Parathyroid adenoma (tissue), 2 donors: ENCODE measurements around the gene NUFIP2.
"Not testable (repeated sequence)": the region's sequence is repeated elsewhere in the genome, so short reads cannot be mapped to it uniquely, and the experiment has no call there.

ENCODE experiments used
- H2AFZ ChIP-seq: fragments of 300-600 bp; sonication (generic); one replicate; pipeline ENCODE4 v1.7.0; 2017; ENCODE audit warnings: antibody characterized with exemption, mild to moderate bottlenecking
- H3K27ac ChIP-seq: fragments of 300-600 bp; sonication (generic); one replicate; pipeline ENCODE4 v1.7.0; 2017
- H3K27me3 ChIP-seq: fragments of 300-600 bp; sonication (generic); one replicate; pipeline ENCODE4 v1.7.0; 2017; ENCODE audit warnings: low read length; ENCODE audit not compliant: control insufficient read depth, insufficient read depth
- H3K36me3 ChIP-seq: fragments of 300-600 bp; sonication (generic); one replicate; pipeline ENCODE4 v1.7.0; 2017; ENCODE audit warnings: low read length; ENCODE audit not compliant: control insufficient read depth, insufficient read depth
- H3K4me1 ChIP-seq: fragments of 300-600 bp; sonication (generic); one replicate; pipeline ENCODE4 v1.7.0; 2017; ENCODE audit warnings: control low read depth
- H3K4me2 ChIP-seq: fragments of 300-600 bp; sonication (generic); one replicate; pipeline ENCODE4 v1.7.0; 2017; ENCODE audit warnings: low read length
- H3K4me3 ChIP-seq: fragments of 300-600 bp; sonication (generic); one replicate; pipeline ENCODE4 v1.7.0; 2017; ENCODE audit warnings: low read depth, low read length
- H3K79me2 ChIP-seq: fragments of 300-600 bp; sonication (generic); one replicate; pipeline ENCODE4 v1.7.0; 2017; ENCODE audit warnings: control low read depth
- H3K9ac ChIP-seq: fragments of 300-600 bp; sonication (generic); one replicate; pipeline ENCODE4 v1.7.0; 2017; ENCODE audit warnings: mild to moderate bottlenecking
- H3K9me3 ChIP-seq: fragments of 300-600 bp; sonication (generic); one replicate; pipeline ENCODE4 v1.7.0; 2017; ENCODE audit warnings: low read length; ENCODE audit not compliant: control insufficient read depth
- TF ChIP-seq, protein P1 (sequence below): fragments of 300-600 bp; sonication (generic); IDR thresholded peaks from one replicate; pipeline ENCODE4 v1.7.0; 2017; ENCODE audit warnings: antibody characterized with exemption, mild to moderate bottlenecking
- donor health status: primary hyperparathyroidism.

The NUFIP2 gene

DNA sequence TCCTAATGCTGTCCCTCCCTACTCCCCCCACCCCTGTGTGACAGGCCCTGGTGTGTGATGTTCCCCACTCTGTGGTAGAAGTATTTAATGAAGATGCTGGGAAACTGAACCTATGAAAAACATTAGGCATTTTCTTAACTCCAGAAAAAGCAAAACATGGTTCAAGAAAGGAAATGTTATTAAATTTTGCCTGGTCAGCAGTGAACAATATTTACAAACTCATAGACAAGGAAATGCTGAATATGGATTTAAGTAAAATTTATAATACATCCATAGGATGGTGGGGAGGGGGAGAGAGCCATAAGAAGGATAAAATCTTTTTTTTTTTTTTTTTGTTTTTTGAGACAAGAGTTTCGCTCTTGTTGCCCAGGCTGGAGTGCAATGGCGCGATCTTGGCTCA is 58.0 kb downstream of the NUFIP2 start:
- Histone ChIP-seq H3K4me3 (no peak overlapping the region), H3K4me2 (no peak overlapping the region), H3K9ac (no peak overlapping the region), H3K27me3 (no peaks in the 10 kb centered on the region), H3K4me1 (no peaks in the 10 kb centered on the region), H3K36me3 (no peaks in the 10 kb centered on the region), H3K27ac (no peak overlapping the region), H3K9me3 (no peaks in the 10 kb centered on the region), H3K79me2 (no peaks in the 10 kb centered on the region), H2AFZ (no peak overlapping the region)
- TF ChIP-seq, protein P1, sequence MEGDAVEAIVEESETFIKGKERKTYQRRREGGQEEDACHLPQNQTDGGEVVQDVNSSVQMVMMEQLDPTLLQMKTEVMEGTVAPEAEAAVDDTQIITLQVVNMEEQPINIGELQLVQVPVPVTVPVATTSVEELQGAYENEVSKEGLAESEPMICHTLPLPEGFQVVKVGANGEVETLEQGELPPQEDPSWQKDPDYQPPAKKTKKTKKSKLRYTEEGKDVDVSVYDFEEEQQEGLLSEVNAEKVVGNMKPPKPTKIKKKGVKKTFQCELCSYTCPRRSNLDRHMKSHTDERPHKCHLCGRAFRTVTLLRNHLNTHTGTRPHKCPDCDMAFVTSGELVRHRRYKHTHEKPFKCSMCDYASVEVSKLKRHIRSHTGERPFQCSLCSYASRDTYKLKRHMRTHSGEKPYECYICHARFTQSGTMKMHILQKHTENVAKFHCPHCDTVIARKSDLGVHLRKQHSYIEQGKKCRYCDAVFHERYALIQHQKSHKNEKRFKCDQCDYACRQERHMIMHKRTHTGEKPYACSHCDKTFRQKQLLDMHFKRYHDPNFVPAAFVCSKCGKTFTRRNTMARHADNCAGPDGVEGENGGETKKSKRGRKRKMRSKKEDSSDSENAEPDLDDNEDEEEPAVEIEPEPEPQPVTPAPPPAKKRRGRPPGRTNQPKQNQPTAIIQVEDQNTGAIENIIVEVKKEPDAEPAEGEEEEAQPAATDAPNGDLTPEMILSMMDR, result no peak

DNA sequence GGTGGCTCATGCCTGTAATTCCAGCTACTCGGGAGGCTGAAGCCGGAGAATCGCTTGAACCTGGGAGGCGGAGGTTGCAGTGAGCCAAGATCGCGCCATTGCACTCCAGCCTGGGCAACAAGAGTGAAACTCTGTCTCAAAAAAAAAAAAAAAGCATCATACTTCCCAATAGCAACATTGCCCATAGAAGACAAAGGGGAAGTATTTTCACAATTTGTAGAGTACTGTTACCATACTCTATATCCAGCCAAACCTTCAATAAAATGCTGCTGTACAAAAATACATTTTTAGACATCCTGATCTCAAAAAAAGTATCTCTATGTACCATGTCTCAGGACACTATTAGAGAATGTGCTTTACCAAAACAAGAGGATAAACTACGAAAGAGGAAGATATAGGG is 59.0 kb downstream of the NUFIP2 start:
- not testable (repeated sequence) for H3K4me2 ChIP-seq

DNA sequence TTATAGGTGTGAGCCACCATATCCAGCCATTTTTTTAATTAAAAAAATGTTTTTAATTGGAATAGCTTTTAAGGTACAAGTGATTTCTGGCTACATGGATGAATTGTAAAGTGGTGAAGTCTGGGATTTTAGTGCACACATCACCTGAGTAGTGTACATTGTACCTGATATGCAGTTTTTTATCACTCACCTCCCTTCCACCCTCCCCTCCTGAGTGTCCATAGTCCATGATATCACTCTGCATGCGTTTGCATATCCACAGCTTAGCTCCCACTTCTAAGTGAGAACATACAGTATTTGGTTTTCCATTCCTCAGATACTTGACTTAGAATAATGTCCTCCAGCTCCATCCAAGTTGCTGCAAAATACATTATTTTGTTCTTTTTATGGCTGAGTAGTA is 60.6 kb downstream of the NUFIP2 start:
- H2AFZ ChIP-seq, result no peak overlapping the region
- TF ChIP-seq, protein P1, result no peak
- H3K36me3 ChIP-seq, result no peaks in the 10 kb centered on the region
- no peaks in the 10 kb centered on the region for H3K4me1 ChIP-seq
- H3K9me3 ChIP-seq, result no peaks in the 10 kb centered on the region
- H3K79me2 ChIP-seq, result no peaks in the 10 kb centered on the region
- H3K4me2 ChIP-seq, result no peak overlapping the region
- no peaks in the 10 kb centered on the region for H3K27me3 ChIP-seq
- H3K27ac ChIP-seq, result no peak overlapping the region
- H3K4me3 ChIP-seq, result no peak overlapping the region
- no peak overlapping the region for H3K9ac ChIP-seq

More for the DNA sequence above, 59.0 kb downstream of the NUFIP2 start:
- H2AFZ ChIP-seq, H3K4me3 ChIP-seq, H3K36me3 ChIP-seq, H3K27ac ChIP-seq, H3K79me2 ChIP-seq, H3K4me1 ChIP-seq, H3K9ac ChIP-seq, H3K9me3 ChIP-seq, H3K27me3 ChIP-seq: not testable (repeated sequence)

DNA sequence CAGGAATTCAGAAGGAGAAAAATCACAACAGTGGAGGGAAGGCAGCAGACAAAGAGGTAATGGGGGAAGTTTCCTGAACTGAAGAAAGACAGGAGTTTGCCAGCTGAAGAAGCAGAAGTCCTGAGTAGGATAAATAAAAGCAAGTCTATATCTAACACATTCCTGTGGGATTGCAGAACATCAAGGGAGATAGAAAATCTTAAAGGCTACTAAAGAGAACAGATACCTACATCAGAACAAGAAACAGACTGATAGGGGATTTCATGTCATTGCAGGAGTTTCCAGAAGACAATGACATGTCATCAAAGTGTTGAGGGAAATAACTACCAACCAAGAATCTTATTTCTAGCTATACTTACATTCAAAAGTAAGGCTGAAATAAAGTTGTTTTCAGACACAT is 68.6 kb downstream of the NUFIP2 start:
- Histone ChIP-seq H3K27ac (no peak overlapping the region), H3K79me2 (no peaks in the 10 kb centered on the region), H3K9me3 (no peaks in the 10 kb centered on the region), H3K9ac (no peak overlapping the region), H3K4me2 (no peak overlapping the region), H3K27me3 (no peaks in the 10 kb centered on the region), H3K4me3 (no peak overlapping the region), H2AFZ (no peak overlapping the region), H3K4me1 (no peaks in the 10 kb centered on the region), H3K36me3 (no peaks in the 10 kb centered on the region)
- TF ChIP-seq, protein P1, result no peak

DNA sequence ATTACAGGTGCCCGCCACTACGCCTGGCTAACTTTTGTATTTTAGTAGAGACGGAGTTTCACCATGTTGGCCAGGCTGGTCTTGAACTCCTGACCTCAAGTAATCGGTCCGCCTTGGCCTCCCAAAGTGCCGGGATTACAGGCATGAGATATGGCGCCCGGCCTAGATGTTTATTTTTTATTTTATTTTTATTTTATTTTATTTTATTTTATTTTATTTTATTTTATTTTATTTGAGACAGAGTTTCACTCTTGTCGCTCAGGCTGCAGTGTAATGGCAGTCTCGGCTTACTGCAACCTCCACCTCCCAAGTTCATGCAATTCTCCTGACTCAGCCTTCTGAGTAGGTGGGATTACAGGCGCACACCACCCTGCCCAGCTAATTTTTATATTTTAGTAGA is 72.6 kb downstream of the NUFIP2 start:
- H3K4me3 ChIP-seq, H3K9ac ChIP-seq: not testable (repeated sequence)

DNA sequence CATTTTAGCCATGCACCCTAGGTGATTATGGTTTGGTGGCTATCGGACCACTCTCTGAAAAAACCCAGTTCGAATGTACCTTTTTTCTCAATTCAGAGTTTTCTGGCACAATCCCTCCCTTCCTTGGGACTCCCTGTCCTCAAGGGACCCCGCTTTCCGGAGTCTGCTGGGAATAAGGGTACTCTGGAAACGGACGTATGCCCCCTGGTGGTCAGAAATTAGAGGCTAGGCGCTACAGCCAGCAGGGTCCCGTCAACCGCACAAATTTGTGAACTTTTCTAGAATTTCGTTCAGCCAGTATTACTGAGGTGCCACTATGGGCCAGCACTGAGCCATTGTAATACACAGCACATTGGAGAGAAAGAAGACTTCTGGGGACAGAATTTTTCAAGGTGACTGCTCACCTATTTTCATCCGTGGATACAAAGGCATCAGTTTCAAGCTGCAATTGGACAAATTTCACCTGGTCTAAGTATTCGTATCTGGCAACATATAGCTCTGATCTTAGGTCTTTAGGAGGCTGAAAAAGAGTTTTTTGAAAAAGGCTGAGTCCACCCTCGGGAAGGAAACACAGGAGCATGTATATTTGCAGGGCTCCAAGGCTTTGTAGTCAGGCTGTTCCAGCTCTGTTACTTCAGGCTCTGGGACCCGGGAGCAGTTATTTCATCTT is 74.4 kb downstream of the NUFIP2 start:
- Histone ChIP-seq H3K27me3 (no peaks in the 10 kb centered on the region), H3K9ac (no peak overlapping the region), H3K4me2 (no peak overlapping the region), H2AFZ (peak overlapping the region; percentile 59), H3K79me2 (no peaks in the 10 kb centered on the region), H3K27ac (no peak overlapping the region), H3K36me3 (no peaks in the 10 kb centered on the region), H3K9me3 (no peaks in the 10 kb centered on the region), H3K4me3 (no peak overlapping the region), H3K4me1 (no peaks in the 10 kb centered on the region)
- TF ChIP-seq, protein P1, result peak; percentile 96

More for the DNA sequence above, 72.6 kb downstream of the NUFIP2 start:
- not testable (repeated sequence) for H3K9me3 ChIP-seq, H3K36me3 ChIP-seq, H3K4me1 ChIP-seq, H3K27ac ChIP-seq, H2AFZ ChIP-seq, H3K4me2 ChIP-seq, H3K27me3 ChIP-seq, H3K79me2 ChIP-seq
